Natural killer cell treated with Interleukin-12 subunit alpha and Interleukin-12 subunit beta and Interleukin-15 and Interleukin-18, amount 100 ng/mL, for 72 hours (primary cell): ENCODE results near the gene KCNMA1. TPM values are rescaled to one million over a fixed set of nuclear protein-coding genes. Genes with fewer than 3 reads are reported as not detected.
A peak's percentile ranks its signal among the peaks of the same experiment; 100 is the strongest.

Experiments
- ATAC-seq, 2 donors: fragments of 150-1000 bp; cut with Tn5 transposase in 1 of 2; sonication (Bioruptor Pico), chemical (Tn5 transposase) in 1 of 2; 2 replicates each; pipeline ENCODE4 v1.10.0; 2021
- DNase-seq: peaks from one replicate; pipeline ENCODE4 v3.0.0; 2022; ENCODE audit warnings: low spot score
- H3K27ac Mint-ChIP-seq, 2 donors: 1 replicate in 1 of 2; 2 replicates in 1 of 2; pipeline ENCODE4 v1.8.0; 2022; ENCODE audit warnings: mixed read lengths in 2 of 2, mild to moderate bottlenecking in 1 of 2, moderate library complexity in 1 of 2
- H3K27me3 Mint-ChIP-seq, 2 donors: 1 replicate in 1 of 2; 2 replicates in 1 of 2; pipeline ENCODE4 v1.8.0; 2022; ENCODE audit warnings: mixed read lengths in 2 of 2
- H3K36me3 Mint-ChIP-seq: one replicate; pipeline ENCODE4 v1.8.0; 2022; ENCODE audit warnings: mixed read lengths
- H3K4me1 Mint-ChIP-seq, 2 donors: 1 replicate in 1 of 2; 2 replicates in 1 of 2; pipeline ENCODE4 v1.8.0; 2022; ENCODE audit warnings: low read depth in 2 of 2, mixed read lengths in 2 of 2, mild to moderate bottlenecking in 1 of 2
- H3K4me3 Mint-ChIP-seq: one replicate; pipeline ENCODE4 v1.8.0; 2022; ENCODE audit warnings: mixed read lengths
- H3K9me3 Mint-ChIP-seq: 2 replicates; pipeline ENCODE4 v1.8.0; 2022; ENCODE audit warnings: mixed read lengths
- total RNA-seq, 2 donors: library from RNA; stranded (reverse); gene quantifications; one replicate each; pipeline ENCODE4 v1.2.3, GENCODE V29; 2022

Gene KCNMA1
- total RNA-seq, 2 donors from 2014 or later = 2.8 TPM; not detected in 1

DNA sequence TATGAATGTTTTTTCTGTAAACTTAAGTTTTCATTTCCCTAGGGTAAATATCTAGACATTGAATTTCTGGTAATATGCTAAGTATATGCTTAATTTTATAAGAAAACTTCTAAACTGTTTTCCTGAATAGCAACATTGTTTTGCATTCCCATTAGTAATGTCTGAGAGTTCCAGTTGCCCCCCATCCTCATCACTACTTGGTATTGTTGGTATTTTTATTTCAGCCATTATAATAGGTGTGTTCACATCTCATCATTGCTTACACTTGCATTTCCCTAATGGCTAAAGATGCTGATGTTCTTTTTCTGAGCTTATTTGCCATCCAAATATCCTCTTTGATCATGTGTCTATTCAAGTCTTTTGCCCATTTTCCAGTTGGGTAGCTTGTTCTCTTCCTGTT lies 269.6 kb downstream of the KCNMA1 start:
- no peaks in the 10 kb centered on the region for H3K36me3 Mint-ChIP-seq
- no peaks in the 10 kb centered on the region for H3K4me1 Mint-ChIP-seq
- no peak overlapping the region for H3K4me3 Mint-ChIP-seq
- no peak for ATAC-seq
- H3K27ac Mint-ChIP-seq = no peak overlapping the region
- H3K27me3 Mint-ChIP-seq = peaks cover 26 to 34% of the 10 kb centered on the region in 2 donors
- no peak for DNase-seq
- H3K9me3 Mint-ChIP-seq = peaks cover 3% of the 10 kb centered on the region

DNA sequence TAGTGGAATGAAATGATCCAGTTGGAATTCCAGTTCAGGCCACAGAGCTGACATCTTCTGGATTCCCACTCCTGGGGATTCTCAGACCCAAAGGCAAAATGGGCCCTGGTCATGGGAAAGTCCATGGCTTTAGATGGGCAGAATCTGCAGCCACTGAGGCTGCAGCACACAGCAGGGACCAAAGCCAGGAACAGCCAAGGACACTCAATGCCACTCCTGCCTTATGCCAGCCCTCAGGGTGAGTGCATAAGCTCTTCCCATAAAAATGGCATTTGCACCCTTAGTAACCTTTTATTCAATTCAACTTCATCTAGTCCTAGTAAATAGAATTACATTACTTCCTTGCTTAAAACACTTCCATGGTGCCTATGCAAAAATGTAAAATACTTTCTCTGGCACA lies 274.4 kb downstream of the KCNMA1 start:
- Mint-ChIP-seq H3K27me3 (peaks cover 10 to 17% of the 10 kb centered on the region in 2 donors), H3K36me3 (no peaks in the 10 kb centered on the region), H3K9me3 (no peaks in the 10 kb centered on the region), H3K4me1 (no peaks in the 10 kb centered on the region), H3K27ac (no peak overlapping the region), H3K4me3 (no peak overlapping the region)
- ATAC-seq = no peak
- DNase-seq = no peak

DNA sequence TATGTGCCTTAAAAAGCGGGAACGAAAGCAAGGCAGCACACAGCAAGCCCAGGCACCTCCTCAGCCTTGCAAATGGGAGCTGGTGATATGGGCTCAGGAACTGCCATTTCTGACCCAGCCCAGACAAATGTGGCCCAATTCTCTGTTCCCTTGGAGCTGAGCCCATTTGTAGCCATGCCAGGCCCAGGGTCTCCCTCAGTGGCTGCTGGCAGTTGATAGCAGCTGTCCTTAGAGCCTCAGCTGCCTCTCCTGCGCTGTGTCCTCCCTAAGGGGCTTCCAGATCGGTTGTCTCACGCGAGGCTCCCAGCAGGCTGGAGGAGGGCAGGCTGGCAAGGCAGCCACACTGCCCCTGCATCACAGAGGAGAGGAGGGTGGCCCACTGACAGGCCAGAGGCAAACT lies 275.8 kb downstream of the KCNMA1 start:
- H3K9me3 Mint-ChIP-seq = no peaks in the 10 kb centered on the region
- no peaks in the 10 kb centered on the region for H3K36me3 Mint-ChIP-seq
- DNase-seq = no peak
- H3K4me3 Mint-ChIP-seq = no peak overlapping the region
- H3K27ac Mint-ChIP-seq = no peak overlapping the region
- H3K27me3 Mint-ChIP-seq = peaks cover 9 to 17% of the 10 kb centered on the region in 2 donors
- no peak for ATAC-seq
- H3K4me1 Mint-ChIP-seq = no peaks in the 10 kb centered on the region

DNA sequence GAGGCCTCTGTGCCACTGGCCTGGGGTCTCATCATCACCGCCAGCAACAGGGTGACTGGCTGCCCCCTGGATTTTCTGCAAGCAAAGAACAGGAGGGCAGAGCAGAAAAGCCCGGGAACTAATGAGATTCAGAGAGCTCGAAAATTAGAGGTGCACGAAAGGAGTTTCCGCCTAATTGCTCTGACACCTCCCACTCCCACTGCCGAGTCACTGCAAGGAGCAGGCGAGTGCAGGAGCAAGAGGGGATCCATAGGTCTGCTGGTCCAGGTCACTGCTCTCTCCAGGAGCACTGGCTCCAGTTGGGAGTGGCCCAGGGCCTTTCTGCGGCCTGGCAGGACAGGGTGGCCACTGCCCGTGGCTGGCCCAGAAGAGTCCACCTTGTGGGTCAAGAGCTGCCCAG lies 276.2 kb downstream of the KCNMA1 start:
- DNase-seq (no peak), ATAC-seq (no peak)
- no peaks in the 10 kb centered on the region for H3K9me3 Mint-ChIP-seq
- H3K4me1 Mint-ChIP-seq = no peaks in the 10 kb centered on the region
- peaks cover 9 to 17% of the 10 kb centered on the region in 2 donors for H3K27me3 Mint-ChIP-seq
- H3K4me3 Mint-ChIP-seq = no peak overlapping the region
- no peaks in the 10 kb centered on the region for H3K36me3 Mint-ChIP-seq
- H3K27ac Mint-ChIP-seq = no peak overlapping the region

DNA sequence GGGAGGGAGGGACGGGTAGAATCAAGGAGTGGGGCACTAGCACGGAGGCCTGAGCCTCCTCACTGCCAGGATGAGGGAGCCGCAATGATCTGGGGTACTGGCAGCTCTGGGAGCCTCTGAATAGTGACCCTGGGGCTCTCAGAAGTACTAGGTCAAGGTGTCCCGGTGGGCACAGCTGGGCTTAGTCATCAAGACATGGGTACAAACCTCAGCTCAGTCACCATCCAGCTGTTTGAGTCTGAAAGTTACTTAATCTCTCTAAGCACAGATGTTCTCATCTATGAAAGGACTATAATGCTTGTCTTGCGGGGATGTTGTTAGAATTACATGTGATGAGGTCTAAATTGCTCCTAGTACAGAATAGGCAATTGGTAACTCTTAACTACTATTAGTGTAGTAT lies 276.8 kb downstream of the KCNMA1 start:
- H3K4me3 Mint-ChIP-seq = no peak overlapping the region
- no peak for DNase-seq
- no peak for ATAC-seq
- H3K27ac Mint-ChIP-seq = no peak overlapping the region
- H3K9me3 Mint-ChIP-seq = no peaks in the 10 kb centered on the region
- no peaks in the 10 kb centered on the region for H3K36me3 Mint-ChIP-seq
- no peaks in the 10 kb centered on the region for H3K4me1 Mint-ChIP-seq
- peaks cover 8 to 13% of the 10 kb centered on the region in 2 donors for H3K27me3 Mint-ChIP-seq

DNA sequence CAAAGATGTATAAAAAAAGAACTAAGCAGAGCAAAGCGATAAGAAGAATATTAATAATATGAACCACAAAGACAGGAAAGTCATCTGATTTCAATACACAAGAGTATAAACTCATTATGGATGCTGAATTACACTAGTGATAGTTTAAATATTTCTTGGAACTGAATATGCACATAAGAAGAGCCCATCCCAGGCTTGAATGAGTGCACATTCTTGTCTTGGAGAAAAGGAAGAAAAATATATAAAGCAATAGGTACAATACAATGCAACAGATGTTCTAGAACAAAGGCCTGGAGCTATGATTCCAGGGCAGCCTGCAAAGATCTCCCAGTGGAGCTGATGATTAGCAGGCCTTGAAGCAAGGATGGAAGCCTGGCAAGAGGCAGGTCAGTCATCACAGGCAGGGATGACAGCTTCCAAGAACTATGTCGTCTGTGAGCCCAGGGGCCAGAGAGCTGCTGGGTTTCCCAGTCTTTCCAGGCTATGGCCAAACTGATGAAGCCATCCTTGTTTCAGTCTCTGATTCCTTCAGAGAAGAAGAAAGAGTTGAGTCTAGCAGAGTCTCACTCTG lies 277.6 kb downstream of the KCNMA1 start:
- ATAC-seq (no peak), DNase-seq (no peak)
- Mint-ChIP-seq H3K4me3 (no peak overlapping the region), H3K27ac (no peak overlapping the region), H3K9me3 (no peaks in the 10 kb centered on the region), H3K36me3 (no peaks in the 10 kb centered on the region), H3K27me3 (peaks cover 6 to 7% of the 10 kb centered on the region in 2 donors), H3K4me1 (no peaks in the 10 kb centered on the region)

DNA sequence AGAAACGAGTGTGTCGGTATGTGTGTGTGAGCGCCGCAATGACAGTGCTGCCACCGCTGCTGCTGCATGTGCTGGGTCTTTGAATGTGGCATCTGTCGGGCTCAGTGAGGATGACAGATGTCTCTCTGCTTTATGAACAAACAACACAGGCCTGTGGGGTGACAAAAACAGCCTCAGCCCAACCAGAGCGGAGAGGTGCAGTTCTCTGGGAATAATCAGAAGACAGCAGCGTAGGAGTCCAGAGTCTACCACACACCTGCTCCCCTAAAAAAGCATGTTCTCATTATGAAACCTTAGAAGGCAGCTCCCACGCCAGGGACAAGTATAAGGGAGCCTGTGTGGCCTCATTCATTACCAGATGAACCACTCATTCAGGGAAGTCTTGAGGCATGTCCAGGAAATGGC lies 278.3 kb downstream of the KCNMA1 start:
- no peaks in the 10 kb centered on the region for H3K9me3 Mint-ChIP-seq
- no peak overlapping the region for H3K27ac Mint-ChIP-seq
- no peak overlapping the region for H3K4me3 Mint-ChIP-seq
- DNase-seq (no peak), ATAC-seq (no peak)
- H3K4me1 Mint-ChIP-seq = no peaks in the 10 kb centered on the region
- H3K27me3 Mint-ChIP-seq = peaks cover 6 to 7% of the 10 kb centered on the region in 2 donors
- no peaks in the 10 kb centered on the region for H3K36me3 Mint-ChIP-seq

DNA sequence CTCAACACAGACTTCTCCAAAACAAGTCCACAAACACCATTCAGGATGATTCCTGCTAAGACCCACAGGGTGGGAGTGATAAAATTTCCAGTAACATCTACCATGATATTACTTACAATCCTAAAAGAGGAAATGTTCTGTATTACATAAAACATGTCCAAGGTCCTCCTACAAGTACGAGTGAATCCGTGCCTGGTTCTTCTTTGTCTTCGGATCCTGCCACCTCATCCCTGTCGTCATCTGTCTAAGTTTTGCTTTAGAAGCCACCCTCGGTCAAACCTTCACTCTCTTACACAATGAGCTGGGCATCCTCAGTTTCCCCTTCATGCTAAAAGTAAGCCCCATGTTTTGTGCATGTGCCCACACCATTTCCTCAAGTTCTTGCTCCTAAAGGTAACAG lies 279.0 kb downstream of the KCNMA1 start:
- Mint-ChIP-seq H3K27me3 (peaks cover 2 to 4% of the 10 kb centered on the region in 2 donors), H3K4me3 (no peak overlapping the region), H3K9me3 (no peaks in the 10 kb centered on the region), H3K4me1 (no peaks in the 10 kb centered on the region), H3K36me3 (no peaks in the 10 kb centered on the region), H3K27ac (no peak overlapping the region)
- ATAC-seq (no peak), DNase-seq (no peak)

DNA sequence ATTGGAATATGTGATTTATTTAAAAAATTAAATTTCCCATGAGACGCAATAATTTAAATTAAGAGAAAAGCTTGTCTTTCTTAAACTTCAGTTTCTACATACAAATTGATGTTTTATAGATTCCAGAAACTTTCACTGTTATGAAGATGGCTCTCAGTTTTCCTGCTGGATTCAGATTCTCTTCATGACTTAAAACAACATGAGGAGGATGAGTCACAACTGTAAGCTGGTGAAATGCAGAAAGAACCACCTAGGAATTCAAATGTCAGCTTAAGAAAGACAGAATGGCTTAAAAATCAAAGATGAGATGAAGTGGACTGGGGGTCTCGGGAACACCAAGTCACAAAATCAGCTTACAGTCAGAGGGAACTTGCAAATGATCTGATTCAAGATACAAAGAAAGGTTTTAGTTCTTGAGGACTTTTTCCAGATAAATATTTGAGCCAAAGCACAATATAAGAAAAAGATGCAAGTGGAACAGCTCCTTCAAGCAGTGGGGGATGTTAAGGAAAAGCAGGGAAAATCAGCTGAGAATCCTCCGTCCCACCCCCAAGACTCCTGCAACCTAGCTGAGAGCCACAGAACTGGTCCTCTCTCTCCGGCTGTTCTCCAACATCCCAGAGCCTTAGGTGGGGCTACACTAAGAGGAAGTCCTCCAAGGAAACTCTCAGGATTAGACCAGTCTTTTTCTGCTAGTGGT lies 279.8 kb downstream of the KCNMA1 start:
- no peak overlapping the region for H3K27ac Mint-ChIP-seq
- H3K27me3 Mint-ChIP-seq = peaks cover 0 to 2% of the 10 kb centered on the region in 2 donors
- no peak overlapping the region for H3K4me3 Mint-ChIP-seq
- no peaks in the 10 kb centered on the region for H3K4me1 Mint-ChIP-seq
- no peaks in the 10 kb centered on the region for H3K9me3 Mint-ChIP-seq
- ATAC-seq = no peak
- DNase-seq = no peak
- no peaks in the 10 kb centered on the region for H3K36me3 Mint-ChIP-seq

DNA sequence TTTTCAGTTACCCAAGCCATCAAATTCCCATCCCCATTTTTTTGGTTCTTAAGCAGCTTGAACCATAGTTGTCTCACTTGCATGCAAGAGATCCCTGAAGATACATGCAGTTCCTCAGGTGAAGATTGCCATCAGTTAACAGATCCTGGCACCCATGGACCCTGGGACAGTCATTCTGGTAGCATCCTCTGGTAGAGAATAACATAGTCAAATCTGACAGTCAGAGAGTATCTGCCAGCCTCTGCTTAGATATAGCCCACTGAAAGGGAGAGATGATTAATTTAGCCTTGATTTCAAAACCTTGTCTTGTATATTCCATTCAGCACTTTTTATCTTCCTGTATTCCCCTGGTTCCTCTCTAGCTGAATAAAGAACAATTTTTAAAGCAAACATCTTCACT lies 280.4 kb downstream of the KCNMA1 start:
- no peak overlapping the region for H3K27ac Mint-ChIP-seq
- ATAC-seq (no peak), DNase-seq (no peak)
- H3K4me3 Mint-ChIP-seq = no peak overlapping the region
- H3K27me3 Mint-ChIP-seq = peaks cover 0 to 2% of the 10 kb centered on the region in 2 donors
- no peaks in the 10 kb centered on the region for H3K4me1 Mint-ChIP-seq
- H3K36me3 Mint-ChIP-seq = no peaks in the 10 kb centered on the region
- no peaks in the 10 kb centered on the region for H3K9me3 Mint-ChIP-seq

DNA sequence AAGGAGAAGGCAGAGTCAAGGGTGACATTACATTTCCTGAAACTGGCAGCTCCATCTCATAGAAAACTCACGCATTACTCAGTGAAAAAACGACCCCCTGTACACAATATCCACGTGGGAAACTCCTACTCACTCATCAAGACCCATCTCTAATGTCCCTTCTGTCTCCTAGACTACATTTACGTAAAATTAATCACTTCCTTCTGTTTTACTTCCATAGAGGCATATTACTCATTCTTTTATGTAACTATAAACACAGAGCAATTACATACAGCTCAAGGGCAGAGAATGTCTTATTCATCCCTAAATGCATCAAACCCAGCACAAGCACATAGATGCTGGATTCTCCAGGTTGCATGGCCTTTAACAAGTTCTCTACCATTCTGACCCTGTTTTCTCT lies 281.8 kb downstream of the KCNMA1 start:
- ATAC-seq = no peak
- Mint-ChIP-seq H3K27ac (no peak overlapping the region), H3K9me3 (no peaks in the 10 kb centered on the region), H3K36me3 (no peaks in the 10 kb centered on the region), H3K27me3 (peaks cover 0 to 2% of the 10 kb centered on the region in 2 donors), H3K4me1 (no peaks in the 10 kb centered on the region), H3K4me3 (no peak overlapping the region)
- DNase-seq = no peak

DNA sequence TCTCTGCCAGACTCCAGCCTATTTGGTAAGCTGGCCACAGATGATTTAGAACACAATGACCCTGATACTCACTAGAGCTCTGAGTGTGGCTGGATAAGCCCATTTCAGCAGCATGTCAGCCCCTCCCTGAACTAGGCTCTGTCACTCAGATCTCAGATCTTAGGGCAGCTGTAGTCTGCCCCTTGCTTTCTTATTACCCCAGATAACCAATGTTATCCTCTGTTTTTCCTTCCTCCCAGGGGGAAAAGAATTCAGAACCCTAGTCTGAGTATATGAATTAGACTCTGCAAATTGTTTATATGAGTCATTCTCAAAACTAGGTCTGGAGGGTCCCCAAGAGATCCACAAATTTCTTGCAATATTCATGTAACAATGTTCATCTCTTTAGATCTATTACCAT lies 286.2 kb downstream of the KCNMA1 start:
- ATAC-seq (no peak), DNase-seq (no peak)
- no peak overlapping the region for H3K27ac Mint-ChIP-seq
- peaks cover 0 to 3% of the 10 kb centered on the region in 2 donors for H3K4me1 Mint-ChIP-seq
- no peaks in the 10 kb centered on the region for H3K9me3 Mint-ChIP-seq
- no peak overlapping the region for H3K4me3 Mint-ChIP-seq
- peaks cover 0 to 2% of the 10 kb centered on the region in 2 donors for H3K27me3 Mint-ChIP-seq
- no peaks in the 10 kb centered on the region for H3K36me3 Mint-ChIP-seq

DNA sequence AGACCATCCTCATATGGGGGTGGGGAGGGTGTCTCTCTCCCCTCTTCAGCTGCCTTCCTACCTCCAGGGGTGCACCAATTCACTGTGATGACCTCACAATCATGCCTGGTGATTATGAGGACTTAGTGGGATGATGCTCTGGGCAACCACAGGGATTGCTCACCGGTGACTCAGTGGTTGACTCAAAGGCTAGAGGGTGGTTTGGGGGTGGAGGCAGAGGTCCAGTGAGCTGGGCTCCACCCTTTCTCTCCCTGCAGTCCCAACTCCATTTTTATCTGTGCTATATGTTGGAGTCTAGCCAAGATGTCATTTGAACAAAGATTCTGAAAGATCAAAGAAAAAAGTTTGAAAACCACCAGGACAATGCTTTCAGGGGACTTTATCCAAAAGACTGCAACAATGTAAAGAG lies 286.9 kb downstream of the KCNMA1 start:
- Mint-ChIP-seq H3K4me1 (peaks cover 0 to 3% of the 10 kb centered on the region in 2 donors), H3K9me3 (no peaks in the 10 kb centered on the region), H3K27me3 (peaks cover 0 to 2% of the 10 kb centered on the region in 2 donors), H3K27ac (no peak overlapping the region), H3K36me3 (no peaks in the 10 kb centered on the region), H3K4me3 (no peak overlapping the region)
- ATAC-seq (peak; percentile 74 to 79), DNase-seq (no peak)

DNA sequence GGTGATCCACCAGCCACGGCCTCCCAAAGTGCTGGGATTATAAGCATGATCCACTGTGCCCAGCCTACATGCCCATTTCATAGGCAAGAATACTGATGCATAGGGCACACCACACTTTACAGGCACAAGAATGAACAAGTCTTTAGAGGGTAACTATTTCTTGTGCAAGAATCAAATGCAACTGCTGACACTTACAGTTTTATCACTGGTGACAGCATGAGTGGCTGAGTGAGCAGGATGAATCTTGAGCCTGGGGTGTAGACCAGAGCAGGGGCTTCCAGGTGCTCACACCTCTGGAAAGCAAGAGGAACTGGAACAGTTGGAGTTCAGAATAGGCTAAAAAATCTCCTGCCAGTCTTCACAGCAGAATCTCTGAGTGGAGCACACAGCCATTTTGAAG lies 287.5 kb downstream of the KCNMA1 start:
- H3K4me3 Mint-ChIP-seq = no peak overlapping the region

More for the DNA sequence above, 287.5 kb downstream of the KCNMA1 start:
- no peak overlapping the region for H3K27ac Mint-ChIP-seq
- no peaks in the 10 kb centered on the region for H3K9me3 Mint-ChIP-seq
- H3K27me3 Mint-ChIP-seq = peaks cover 0 to 4% of the 10 kb centered on the region in 2 donors
- H3K36me3 Mint-ChIP-seq = no peaks in the 10 kb centered on the region
- ATAC-seq (peak in 1 of 2 donors; percentile 21), DNase-seq (no peak)
- peaks cover 0 to 3% of the 10 kb centered on the region in 2 donors for H3K4me1 Mint-ChIP-seq
